ENCODE results near the gene SLC1A4.

The SLC1A4 gene

GRCh38 chr2:65046633-65047407, 57.6 kb downstream of the SLC1A4 start:
- TF ChIP-seq CTCF (IDR thresholded peaks at IDR 0.05), result no peak
- peaks cover 5% of the 10 kb centered on the region for H3K27me3 Mint-ChIP-seq (ENCODE audit: low read depth, poor library complexity)
- no peak for DNase-seq

GRCh38 chr2:65049010-65049639, 59.9 kb downstream of the SLC1A4 start:
- no peak for DNase-seq
- H3K27me3 Mint-ChIP-seq (ENCODE audit: low read depth, poor library complexity), result peaks cover 11% of the 10 kb centered on the region
- no peak for TF ChIP-seq CTCF (IDR thresholded peaks at IDR 0.05)
- H3K9me3 Mint-ChIP-seq, result peaks cover 30% of the 10 kb centered on the region
- H3K4me3 Mint-ChIP-seq, result no peak overlapping the region
- peaks cover 65% of the 10 kb centered on the region for H3K36me3 Mint-ChIP-seq (ENCODE audit: low read depth)
- H3K4me1 Mint-ChIP-seq, result peaks cover 8% of the 10 kb centered on the region
- no peak overlapping the region for H3K27ac Mint-ChIP-seq

More at GRCh38 chr2:65046633-65047407, 57.6 kb downstream of the SLC1A4 start:
- Mint-ChIP-seq H3K4me1 (peaks cover 8% of the 10 kb centered on the region), H3K27ac (no peak overlapping the region), H3K9me3 (peaks cover 26% of the 10 kb centered on the region), H3K36me3 (ENCODE audit: low read depth) (peaks cover 63% of the 10 kb centered on the region), H3K4me3 (no peak overlapping the region)

- no peak for TF ChIP-seq CTCF (IDR thresholded peaks at IDR 0.05)
- peaks cover 19% of the 10 kb centered on the region for H3K27me3 Mint-ChIP-seq (ENCODE audit: low read depth, poor library complexity)
- H3K4me3 Mint-ChIP-seq, result no peak overlapping the region
- H3K27ac Mint-ChIP-seq, result no peak overlapping the region
- no peak for DNase-seq
- H3K9me3 Mint-ChIP-seq, result peaks cover 30% of the 10 kb centered on the region
- peaks cover 14% of the 10 kb centered on the region for H3K4me1 Mint-ChIP-seq
- H3K36me3 Mint-ChIP-seq (ENCODE audit: low read depth), result peaks cover 48% of the 10 kb centered on the region
Measured at GRCh38 chr2:65050931-65051330, 61.7 kb downstream of the SLC1A4 start.

- H3K4me1 Mint-ChIP-seq, result peaks cover 28% of the 10 kb centered on the region
- H3K27me3 Mint-ChIP-seq (ENCODE audit: low read depth, poor library complexity), result peaks cover 14% of the 10 kb centered on the region
- TF ChIP-seq CTCF (IDR thresholded peaks at IDR 0.05), result no peak
- H3K9me3 Mint-ChIP-seq, result peaks cover 17% of the 10 kb centered on the region
- no peak overlapping the region for H3K4me3 Mint-ChIP-seq
- no peak overlapping the region for H3K27ac Mint-ChIP-seq
- H3K36me3 Mint-ChIP-seq (ENCODE audit: low read depth), result peaks cover 26% of the 10 kb centered on the region
- no peak for DNase-seq
Measured at GRCh38 chr2:65053199-65053598, 64.0 kb downstream of the SLC1A4 start.

- H3K27ac Mint-ChIP-seq, result no peak overlapping the region
- H3K27me3 Mint-ChIP-seq (ENCODE audit: low read depth, poor library complexity), result peaks cover 14% of the 10 kb centered on the region
- DNase-seq, result no peak
- H3K4me3 Mint-ChIP-seq, result peak overlapping the region; percentile 92
- peaks cover 8% of the 10 kb centered on the region for H3K9me3 Mint-ChIP-seq
- TF ChIP-seq CTCF (IDR thresholded peaks at IDR 0.05), result no peak
- peaks cover 16% of the 10 kb centered on the region for H3K36me3 Mint-ChIP-seq (ENCODE audit: low read depth)
- peaks cover 45% of the 10 kb centered on the region for H3K4me1 Mint-ChIP-seq
Measured at GRCh38 chr2:65054749-65055421, 65.7 kb downstream of the SLC1A4 start.

Data from nephron progenitor cell (in vitro differentiated cells).